Neural cell (in vitro differentiated cells): ENCODE results near the gene TRIM14. TPM values are rescaled to one million over a fixed set of nuclear protein-coding genes. Genes with fewer than 3 reads are reported as not detected.

Experiments used
- H2AFZ ChIP-seq: fragments of 200-600, 300-800 bp; sonication (generic), shearing (Covaris generic); 2 replicates; pipeline ENCODE4 v1.6.0; 2014; ENCODE audit warnings: low read depth, mild to moderate bottlenecking, antibody characterized with exemption, low read length, moderate library complexity
- H3F3A ChIP-seq: fragments of 200-600 bp; shearing (Covaris generic); 2 replicates; pipeline ENCODE4 v1.6.1; 2016; ENCODE audit warnings: mild to moderate bottlenecking, moderate library complexity, mixed read lengths, antibody characterized with exemption, low read length; ENCODE audit not compliant: insufficient read depth, poor library complexity, severe bottlenecking
- H3K27ac ChIP-seq: fragments of 200-600, 300-800 bp; sonication (generic), shearing (Covaris generic); 2 replicates; pipeline ENCODE4 v1.5.1; 2014; ENCODE audit warnings: mild to moderate bottlenecking, low read length, moderate library complexity
- H3K27me3 ChIP-seq: fragments of 300-800, 200-600 bp; sonication (generic), shearing (Covaris generic); 2 replicates; pipeline ENCODE4 v1.6.0; 2014; ENCODE audit warnings: mild to moderate bottlenecking, low read depth, low read length, moderate library complexity; ENCODE audit not compliant: insufficient read depth
- H3K36me3 ChIP-seq: fragments of 300-800, 200-600 bp; sonication (generic), shearing (Covaris generic); 2 replicates; pipeline ENCODE4 v1.5.1; 2014; ENCODE audit warnings: mild to moderate bottlenecking, antibody characterized with exemption, low read length, moderate library complexity; ENCODE audit not compliant: insufficient read depth
- H3K4me2 ChIP-seq: fragments of 300-800, 200-600 bp; sonication (generic), shearing (Covaris generic); 2 replicates; pipeline ENCODE4 v1.6.0; 2014; ENCODE audit warnings: mild to moderate bottlenecking, low read length
- H3K4me3 ChIP-seq: fragments of 300-800, 200-600 bp; sonication (generic), shearing (Covaris generic); 2 replicates; pipeline ENCODE4 v1.5.1; 2014; ENCODE audit warnings: mild to moderate bottlenecking, low read length, moderate library complexity
- H3K79me2 ChIP-seq: fragments of 200-600 bp; shearing (Covaris generic); replicated peaks from 2 replicates; pipeline ENCODE4 v1.6.0; 2014; ENCODE audit warnings: mild to moderate bottlenecking, low read length, moderate library complexity; ENCODE audit not compliant: insufficient read depth
- H3K9ac ChIP-seq: fragments of 300-800, 200-600 bp; sonication (generic), shearing (Covaris generic); 2 replicates; pipeline ENCODE4 v1.6.1; 2016; ENCODE audit warnings: mild to moderate bottlenecking, low read length, mixed read lengths
- H3K9me2 ChIP-seq: fragments of 200-600 bp; shearing (Covaris generic); 2 replicates; pipeline ENCODE4 v1.6.1; 2016; ENCODE audit warnings: mild to moderate bottlenecking, low read length, mixed read lengths; ENCODE audit not compliant: insufficient read depth
- H3K9me3 ChIP-seq: fragments of 200-600, 300-800 bp; sonication (generic), shearing (Covaris generic); 2 replicates; pipeline ENCODE4 v1.6.1; 2016; ENCODE audit warnings: mild to moderate bottlenecking, mixed run types, low read length, moderate library complexity, mixed read lengths
- H4K20me1 ChIP-seq: fragments of 200-600 bp; shearing (Covaris generic); 2 replicates; pipeline ENCODE4 v1.6.1; 2016; ENCODE audit warnings: mild to moderate bottlenecking, mixed run types; ENCODE audit not compliant: insufficient read depth
- EP300 ChIP-seq: fragments of 450-650 bp; conservative IDR thresholded peaks from 2 replicates; pipeline ENCODE4 v1.6.1; 2014; ENCODE audit warnings: antibody characterized with exemption, mild to moderate bottlenecking, moderate library complexity; ENCODE audit not compliant: poor library complexity, severe bottlenecking
- EZH2 ChIP-seq: fragments of 200-600, 300-800 bp; shearing (Covaris generic), sonication (generic); IDR thresholded peaks from 2 replicates; pipeline ENCODE4 v1.6.1; 2014; ENCODE audit warnings: antibody characterized with exemption, low read length, borderline replicate concordance, mild to moderate bottlenecking; ENCODE audit not compliant: insufficient read depth, poor library complexity, severe bottlenecking
- MXI1 ChIP-seq: fragments of 450-650 bp; conservative IDR thresholded peaks from 2 replicates; pipeline ENCODE4 v1.6.1; 2014; ENCODE audit warnings: antibody characterized with exemption, mild to moderate bottlenecking; ENCODE audit not compliant: poor library complexity, severe bottlenecking
- POLR2AphosphoS5 ChIP-seq: IDR thresholded peaks from 2 replicates; pipeline ENCODE4 v1.6.1; 2012
- RAD21 ChIP-seq: fragments of 450-650 bp; conservative IDR thresholded peaks from 2 replicates; pipeline ENCODE4 v1.6.1; 2014; ENCODE audit warnings: antibody characterized with exemption, mild to moderate bottlenecking, moderate library complexity
- SMC3 ChIP-seq: fragments of 450-650 bp; conservative IDR thresholded peaks from 2 replicates; pipeline ENCODE4 v1.6.1; 2014; ENCODE audit warnings: antibody characterized with exemption, mild to moderate bottlenecking, moderate library complexity; ENCODE audit not compliant: poor library complexity
- TAF1 ChIP-seq: IDR thresholded peaks from 2 replicates; pipeline ENCODE4 v1.6.1; 2012; ENCODE audit warnings: low read depth
- polyA plus RNA-seq: library from polyadenylated mRNA; depleted of rRNA; stranded (reverse); fragments of >200 nt; gene quantifications from 2 replicates; pipeline ENCODE4 v1.2.3, GENCODE V29; 2014
- TF ChIP-seq, protein P1 (sequence below): fragments of 450-650 bp; IDR thresholded peaks from 2 replicates; pipeline ENCODE4 v1.5.1; 2014; ENCODE audit warnings: antibody characterized with exemption, mild to moderate bottlenecking, moderate library complexity; ENCODE audit not compliant: poor library complexity, severe bottlenecking
- TF ChIP-seq, protein P2 (sequence below): IDR thresholded peaks from 2 replicates; pipeline ENCODE4 v1.6.1; 2012; ENCODE audit warnings: borderline replicate concordance

TRIM14 gene
- polyA plus RNA-seq, 1 donor from 2014 or later: not detected

DNA sequence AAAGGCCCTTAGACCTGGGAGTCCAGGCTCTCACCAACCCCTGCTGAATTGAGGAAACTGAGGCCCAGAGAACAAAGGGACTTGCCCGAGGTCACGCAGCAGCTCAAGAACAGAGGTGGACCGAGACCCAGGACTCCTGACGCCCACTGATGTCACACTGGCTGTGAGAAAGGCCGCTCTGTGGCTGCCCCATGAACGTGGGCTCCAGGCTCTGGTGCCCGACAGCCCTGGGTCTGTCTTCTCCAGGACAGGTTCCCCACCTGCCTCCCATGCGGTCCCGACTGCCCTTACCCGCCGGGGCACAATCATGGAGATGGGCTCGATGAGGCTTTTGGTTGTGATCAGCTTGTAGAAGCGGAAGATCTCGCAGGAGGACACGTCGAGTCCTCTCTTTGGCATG, 9.3 kb upstream of the TRIM14 start:
- no peaks in the 10 kb centered on the region for H4K20me1 ChIP-seq
- H3K79me2 ChIP-seq: no peaks in the 10 kb centered on the region
- no peaks in the 10 kb centered on the region for H3K9me3 ChIP-seq
- no peak overlapping the region for H3K9ac ChIP-seq
- no peaks in the 10 kb centered on the region for H3K27me3 ChIP-seq
- H3K36me3 ChIP-seq: no peaks in the 10 kb centered on the region
- no peaks in the 10 kb centered on the region for H3F3A ChIP-seq
- H3K27ac ChIP-seq: no peak overlapping the region
- no peak overlapping the region for H3K4me3 ChIP-seq
- TF ChIP-seq EP300: no peak
- no peak for TF ChIP-seq RAD21
- no peaks in the 10 kb centered on the region for H3K9me2 ChIP-seq
- no peak overlapping the region for H3K4me2 ChIP-seq
- H2AFZ ChIP-seq: no peak overlapping the region

DNA sequence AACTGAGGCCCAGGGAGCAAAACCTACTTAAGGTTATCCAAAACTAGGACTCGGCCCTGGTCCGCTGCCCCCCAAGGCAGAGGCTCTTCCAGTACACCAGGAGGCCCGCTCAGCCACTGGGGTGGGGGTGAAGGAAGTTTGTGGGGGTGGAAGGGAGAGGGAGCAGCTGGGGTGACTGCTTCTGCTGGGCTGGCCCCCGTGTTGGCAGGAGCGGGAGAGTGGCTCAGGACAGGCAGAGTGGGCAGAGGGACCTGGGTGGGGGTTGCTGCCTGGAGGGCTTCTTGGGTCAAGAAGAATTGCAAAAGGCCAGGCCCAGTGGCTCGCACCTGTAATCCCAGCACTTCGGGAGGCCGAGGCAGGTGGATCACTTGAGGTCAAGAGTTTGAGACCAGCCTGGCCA, 8.2 kb upstream of the TRIM14 start:
- TF ChIP-seq POLR2AphosphoS5: no peak
- no peak for TF ChIP-seq EP300
- TF ChIP-seq MXI1: no peak
- TF ChIP-seq EZH2: no peak
- TF ChIP-seq SMC3: no peak
- TF ChIP-seq RAD21: no peak
- TF ChIP-seq, protein P1, sequence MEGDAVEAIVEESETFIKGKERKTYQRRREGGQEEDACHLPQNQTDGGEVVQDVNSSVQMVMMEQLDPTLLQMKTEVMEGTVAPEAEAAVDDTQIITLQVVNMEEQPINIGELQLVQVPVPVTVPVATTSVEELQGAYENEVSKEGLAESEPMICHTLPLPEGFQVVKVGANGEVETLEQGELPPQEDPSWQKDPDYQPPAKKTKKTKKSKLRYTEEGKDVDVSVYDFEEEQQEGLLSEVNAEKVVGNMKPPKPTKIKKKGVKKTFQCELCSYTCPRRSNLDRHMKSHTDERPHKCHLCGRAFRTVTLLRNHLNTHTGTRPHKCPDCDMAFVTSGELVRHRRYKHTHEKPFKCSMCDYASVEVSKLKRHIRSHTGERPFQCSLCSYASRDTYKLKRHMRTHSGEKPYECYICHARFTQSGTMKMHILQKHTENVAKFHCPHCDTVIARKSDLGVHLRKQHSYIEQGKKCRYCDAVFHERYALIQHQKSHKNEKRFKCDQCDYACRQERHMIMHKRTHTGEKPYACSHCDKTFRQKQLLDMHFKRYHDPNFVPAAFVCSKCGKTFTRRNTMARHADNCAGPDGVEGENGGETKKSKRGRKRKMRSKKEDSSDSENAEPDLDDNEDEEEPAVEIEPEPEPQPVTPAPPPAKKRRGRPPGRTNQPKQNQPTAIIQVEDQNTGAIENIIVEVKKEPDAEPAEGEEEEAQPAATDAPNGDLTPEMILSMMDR: no peak
- no peak for TF ChIP-seq TAF1
- TF ChIP-seq, protein P2, sequence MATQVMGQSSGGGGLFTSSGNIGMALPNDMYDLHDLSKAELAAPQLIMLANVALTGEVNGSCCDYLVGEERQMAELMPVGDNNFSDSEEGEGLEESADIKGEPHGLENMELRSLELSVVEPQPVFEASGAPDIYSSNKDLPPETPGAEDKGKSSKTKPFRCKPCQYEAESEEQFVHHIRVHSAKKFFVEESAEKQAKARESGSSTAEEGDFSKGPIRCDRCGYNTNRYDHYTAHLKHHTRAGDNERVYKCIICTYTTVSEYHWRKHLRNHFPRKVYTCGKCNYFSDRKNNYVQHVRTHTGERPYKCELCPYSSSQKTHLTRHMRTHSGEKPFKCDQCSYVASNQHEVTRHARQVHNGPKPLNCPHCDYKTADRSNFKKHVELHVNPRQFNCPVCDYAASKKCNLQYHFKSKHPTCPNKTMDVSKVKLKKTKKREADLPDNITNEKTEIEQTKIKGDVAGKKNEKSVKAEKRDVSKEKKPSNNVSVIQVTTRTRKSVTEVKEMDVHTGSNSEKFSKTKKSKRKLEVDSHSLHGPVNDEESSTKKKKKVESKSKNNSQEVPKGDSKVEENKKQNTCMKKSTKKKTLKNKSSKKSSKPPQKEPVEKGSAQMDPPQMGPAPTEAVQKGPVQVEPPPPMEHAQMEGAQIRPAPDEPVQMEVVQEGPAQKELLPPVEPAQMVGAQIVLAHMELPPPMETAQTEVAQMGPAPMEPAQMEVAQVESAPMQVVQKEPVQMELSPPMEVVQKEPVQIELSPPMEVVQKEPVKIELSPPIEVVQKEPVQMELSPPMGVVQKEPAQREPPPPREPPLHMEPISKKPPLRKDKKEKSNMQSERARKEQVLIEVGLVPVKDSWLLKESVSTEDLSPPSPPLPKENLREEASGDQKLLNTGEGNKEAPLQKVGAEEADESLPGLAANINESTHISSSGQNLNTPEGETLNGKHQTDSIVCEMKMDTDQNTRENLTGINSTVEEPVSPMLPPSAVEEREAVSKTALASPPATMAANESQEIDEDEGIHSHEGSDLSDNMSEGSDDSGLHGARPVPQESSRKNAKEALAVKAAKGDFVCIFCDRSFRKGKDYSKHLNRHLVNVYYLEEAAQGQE: no peak
- Histone ChIP-seq H3K4me3 (no peak overlapping the region), H4K20me1 (no peaks in the 10 kb centered on the region), H3K36me3 (no peaks in the 10 kb centered on the region), H2AFZ (no peak overlapping the region), H3F3A (no peaks in the 10 kb centered on the region), H3K27me3 (no peaks in the 10 kb centered on the region), H3K9ac (no peak overlapping the region), H3K79me2 (no peaks in the 10 kb centered on the region), H3K4me2 (no peak overlapping the region), H3K9me2 (no peaks in the 10 kb centered on the region), H3K27ac (no peak overlapping the region), H3K9me3 (no peaks in the 10 kb centered on the region)
